Large intestine (tissue), 3 donors: ENCODE results near the gene C6orf47. TPM values are rescaled to one million over a fixed set of nuclear protein-coding genes. Genes with fewer than 3 reads are reported as not detected.

ENCODE experiments used
- DNase-seq, 2 donors: peaks; one replicate each; pipeline versions ENCODE4 v3.0.0 to v3.0.0-alpha.2; 2013
- H3K27ac ChIP-seq: one replicate; pipeline ENCODE4 v1.5.1; 2013; ENCODE audit warnings: low read length
- H3K27me3 ChIP-seq: 2 replicates; pipeline ENCODE4 v1.6.1; 2013; ENCODE audit warnings: low read length; ENCODE audit not compliant: control insufficient read depth, insufficient read depth
- H3K36me3 ChIP-seq: 2 replicates; pipeline ENCODE4 v1.6.1; 2013; ENCODE audit warnings: low read length; ENCODE audit not compliant: control insufficient read depth, insufficient read depth
- H3K4me1 ChIP-seq: one replicate; pipeline ENCODE4 v1.6.1; 2013; ENCODE audit warnings: low read length; ENCODE audit not compliant: control insufficient read depth, insufficient read depth
- H3K4me3 ChIP-seq: one replicate; pipeline ENCODE4 v1.5.1; 2013; ENCODE audit warnings: low read length
- H3K9me3 ChIP-seq: one replicate; pipeline ENCODE4 v1.6.1; 2013; ENCODE audit warnings: mild to moderate bottlenecking, low read depth, low read length, moderate library complexity; ENCODE audit not compliant: control insufficient read depth
- WGBS: methylation state at CpG from one replicate; pipeline ENCODE4 v1.1.5; 2013; ENCODE audit warnings: low lambda C conversion rate; ENCODE audit not compliant: insufficient coverage; 5-methylcytosine and 5-hydroxymethylcytosine counted together
- polyA plus RNA-seq: library from polyadenylated mRNA; unstranded; fragments of 120-200 nt; gene quantifications from one replicate; pipeline ENCODE4 v1.2.1, GENCODE V29; 2013

The C6orf47 gene
- polyA plus RNA-seq, 1 donor = 21.5 TPM

DNA sequence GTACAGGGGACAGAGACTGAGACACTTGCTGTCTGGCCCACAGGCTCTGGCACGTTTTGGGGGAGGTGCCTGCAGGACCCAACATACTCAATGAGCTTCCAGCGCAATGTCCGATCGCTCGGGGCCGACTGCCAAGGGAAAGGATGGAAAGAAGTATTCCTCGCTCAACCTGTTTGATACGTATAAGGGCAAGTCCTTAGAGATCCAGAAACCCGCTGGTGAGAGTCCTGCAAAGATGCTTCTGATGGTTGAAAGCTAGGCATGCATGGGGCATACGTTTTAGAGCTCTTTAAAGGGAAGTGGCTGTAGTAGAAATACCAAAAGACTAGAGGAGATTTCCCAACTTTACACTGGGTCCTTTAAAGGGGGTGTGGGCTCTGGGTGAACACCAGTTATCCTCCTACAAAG lies 37.9 kb downstream of the C6orf47 start:
- Histone ChIP-seq H3K27me3 (no peaks in the 10 kb centered on the region), H3K4me3 (no peak overlapping the region), H3K4me1 (peaks cover 16% of the 10 kb centered on the region), H3K9me3 (no peaks in the 10 kb centered on the region), H3K27ac (no peak overlapping the region), H3K36me3 (peaks cover 52% of the 10 kb centered on the region)
- no peak for DNase-seq
- no CpG with 5 or more reads among the region's 10 CpGs for WGBS

DNA sequence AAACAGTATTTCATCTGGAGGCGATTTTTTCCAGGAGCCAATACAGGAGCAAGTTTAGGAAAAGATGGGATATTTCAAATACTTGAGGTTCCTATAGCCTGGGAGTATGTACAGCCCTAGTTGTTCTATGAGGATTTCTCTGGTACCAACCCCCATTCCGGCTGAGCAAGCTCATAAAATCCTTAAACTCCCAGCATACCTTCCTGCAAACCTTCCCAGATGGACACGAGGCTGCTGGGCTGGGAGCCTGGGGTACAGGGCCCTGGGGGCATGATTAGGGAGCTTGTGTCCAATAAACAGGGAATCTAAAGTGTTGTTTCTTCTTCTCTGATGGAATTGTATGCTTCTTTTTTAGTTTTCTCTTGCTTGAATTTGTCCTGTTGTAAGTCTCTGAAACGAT lies 38.6 kb downstream of the C6orf47 start:
- Histone ChIP-seq H3K36me3 (peaks cover 45% of the 10 kb centered on the region), H3K4me1 (peaks cover 16% of the 10 kb centered on the region), H3K27me3 (no peaks in the 10 kb centered on the region), H3K9me3 (no peaks in the 10 kb centered on the region), H3K27ac (peak overlapping the region; percentile 95), H3K4me3 (peak overlapping the region; percentile 92)
- peak in 1 of 2 donors; percentile 31 for DNase-seq
- WGBS = 0% methylated on average over 1 of the region's 4 CpGs

DNA sequence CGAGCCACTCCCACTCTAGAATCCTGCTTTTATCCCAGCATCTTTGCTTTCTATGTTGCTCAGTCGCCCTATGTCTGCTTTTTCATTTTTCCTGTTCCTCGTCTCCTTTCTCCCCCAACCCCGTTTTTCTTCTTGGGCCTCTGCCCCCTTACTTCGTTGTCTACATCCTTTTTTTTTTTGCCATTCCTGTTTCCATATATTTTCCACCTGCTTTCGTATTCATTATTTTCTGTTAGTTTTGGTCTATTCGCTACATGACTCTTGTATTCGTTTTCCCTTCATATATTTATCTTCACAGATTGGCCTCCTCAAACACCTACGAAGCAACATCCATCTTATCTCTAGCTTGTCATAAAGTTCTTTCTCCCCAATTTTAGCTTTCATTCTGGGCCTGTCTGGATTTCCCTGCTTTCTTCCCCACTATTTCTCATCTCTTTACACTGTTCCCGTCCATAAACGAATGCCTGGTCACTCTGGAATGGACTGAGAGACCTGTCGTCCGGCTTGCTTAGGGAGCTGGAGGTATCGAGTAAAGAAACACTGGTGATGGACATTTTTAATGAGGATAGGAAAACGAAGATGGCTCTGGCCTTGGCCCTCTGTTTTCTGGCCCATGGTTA lies 39.1 kb downstream of the C6orf47 start:
- 4% methylated on average over 9 of the region's 15 CpGs for WGBS
- Histone ChIP-seq H3K36me3 (peaks cover 39% of the 10 kb centered on the region), H3K27me3 (no peaks in the 10 kb centered on the region), H3K27ac (peak overlapping the region; percentile 95), H3K9me3 (no peaks in the 10 kb centered on the region), H3K4me3 (peak overlapping the region; percentile 92), H3K4me1 (peaks cover 16% of the 10 kb centered on the region)
- DNase-seq = peak in 1 of 2 donors; percentile 28

DNA sequence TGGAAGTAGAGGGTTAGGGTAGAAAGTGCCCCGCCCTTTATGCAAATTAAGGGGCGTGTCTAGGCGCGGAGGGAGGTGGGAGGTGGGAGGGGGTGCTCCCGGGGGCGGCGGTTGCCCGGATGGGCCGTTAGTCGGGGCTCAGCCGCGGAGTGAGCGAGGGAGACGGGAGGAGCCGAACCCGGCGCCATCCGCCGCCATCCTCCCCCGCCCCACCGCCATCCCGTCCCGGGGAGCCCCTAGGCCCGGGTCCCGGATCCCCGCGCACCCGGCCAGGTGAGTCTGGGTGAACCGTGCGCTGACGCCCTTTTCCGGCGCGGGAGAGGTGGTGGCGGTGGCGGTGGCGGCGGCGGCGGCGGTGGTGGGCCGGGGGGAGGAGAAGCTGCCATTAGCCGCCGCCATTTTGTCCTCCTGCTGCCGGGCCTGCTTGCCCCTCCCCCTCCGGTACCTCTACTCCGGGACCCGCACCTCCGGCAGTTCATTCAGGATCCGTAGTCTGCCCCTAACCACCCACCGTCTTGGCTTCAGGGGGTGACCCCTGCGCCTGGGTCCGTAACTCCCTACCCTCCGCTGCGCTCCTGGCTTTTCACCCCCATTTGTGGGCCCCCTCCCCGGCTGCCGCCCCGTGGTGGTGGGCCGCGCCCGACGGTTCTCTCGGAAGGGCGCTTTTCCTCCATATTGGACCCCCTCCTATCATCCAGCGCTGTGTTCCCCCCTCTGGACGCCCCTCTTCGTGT lies 39.8 kb downstream of the C6orf47 start, which contains the start of gene PRRC2A:
Gene PRRC2A (plus strand): TSS at position 130 of the 734 bp plus-strand sequence. CDS start 2,075 bp downstream, outside the sequence.
- Histone ChIP-seq H3K4me1 (peaks cover 16% of the 10 kb centered on the region), H3K9me3 (no peaks in the 10 kb centered on the region), H3K36me3 (peaks cover 32% of the 10 kb centered on the region), H3K27ac (peak within 1 kb of the TSS; percentile 98), H3K4me3 (peak within 1 kb of the TSS; percentile 92), H3K27me3 (no peaks in the 10 kb centered on the region)
- WGBS = no CpG with 5 or more reads among the region's 67 CpGs
- peak in 1 of 2 donors; percentile 49 for DNase-seq

DNA sequence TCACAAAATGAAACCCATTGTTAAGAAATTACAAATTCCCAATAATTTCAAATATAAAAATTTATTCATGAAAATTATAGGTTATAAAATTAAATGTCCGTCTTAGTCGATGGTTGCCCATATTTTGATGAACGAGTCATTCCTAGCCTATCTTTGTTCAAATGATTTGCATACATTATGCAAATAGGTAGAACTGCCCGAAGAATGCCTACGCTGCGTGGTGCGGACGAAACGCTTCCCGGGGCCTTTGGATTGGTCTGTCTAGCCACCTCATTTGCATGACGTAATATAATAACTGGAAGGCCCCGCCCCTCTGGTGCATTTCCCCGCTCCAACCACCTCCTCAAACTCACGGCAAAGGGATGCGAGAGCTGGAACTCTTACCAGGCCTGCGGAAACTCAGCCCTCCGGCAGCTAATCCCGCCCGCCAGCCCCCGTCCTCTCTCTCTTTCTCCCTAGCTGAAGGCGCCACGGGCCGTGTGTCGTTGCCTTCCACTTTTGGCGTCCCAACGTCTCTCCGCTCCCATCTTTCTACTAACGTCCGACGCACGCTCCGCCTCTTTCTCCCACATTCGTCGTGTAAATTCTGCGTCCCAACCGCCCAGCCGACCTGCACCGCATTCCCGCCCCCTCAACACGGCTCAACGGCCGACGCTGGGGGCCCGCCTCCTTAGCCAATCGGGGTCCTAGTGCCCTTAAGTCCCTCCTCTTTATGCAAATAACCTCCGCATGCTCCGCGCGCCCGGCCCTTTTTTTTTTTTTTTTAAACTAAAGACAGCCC lies 40.6 kb downstream of the C6orf47 start:
- H3K36me3 ChIP-seq = peaks cover 25% of the 10 kb centered on the region
- peak overlapping the region; percentile 98 for H3K27ac ChIP-seq
- WGBS = no CpG with 5 or more reads among the region's 50 CpGs
- H3K9me3 ChIP-seq = no peaks in the 10 kb centered on the region
- peaks cover 22% of the 10 kb centered on the region for H3K4me1 ChIP-seq
- H3K4me3 ChIP-seq = peak overlapping the region; percentile 92
- peak; percentile 99 to 100 for DNase-seq
- no peaks in the 10 kb centered on the region for H3K27me3 ChIP-seq

DNA sequence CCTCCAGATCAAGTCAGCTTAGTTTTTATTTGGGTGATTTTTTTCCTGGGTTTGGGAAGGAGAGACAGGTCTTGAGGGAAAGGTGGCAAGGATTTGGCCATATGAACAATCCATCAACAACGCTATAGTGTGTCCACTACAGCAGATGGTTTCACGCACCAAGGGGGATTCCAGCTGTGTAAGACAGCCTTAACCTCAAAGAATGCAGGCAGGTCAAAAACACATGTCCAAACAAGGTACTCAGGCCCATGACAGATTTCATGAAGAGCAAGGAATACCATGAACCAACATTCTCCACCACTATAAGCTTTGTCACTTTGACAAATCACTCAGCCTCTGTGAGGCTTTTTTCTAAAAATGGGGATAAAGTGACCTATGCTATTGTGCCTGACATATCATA lies 43.6 kb downstream of the C6orf47 start:
- no peak overlapping the region for H3K27ac ChIP-seq
- no peaks in the 10 kb centered on the region for H3K36me3 ChIP-seq
- peaks cover 30% of the 10 kb centered on the region for H3K4me1 ChIP-seq
- no CpG with 5 or more reads among the region's 2 CpGs for WGBS
- no peaks in the 10 kb centered on the region for H3K9me3 ChIP-seq
- no peak overlapping the region for H3K4me3 ChIP-seq
- no peaks in the 10 kb centered on the region for H3K27me3 ChIP-seq
- no peak for DNase-seq

DNA sequence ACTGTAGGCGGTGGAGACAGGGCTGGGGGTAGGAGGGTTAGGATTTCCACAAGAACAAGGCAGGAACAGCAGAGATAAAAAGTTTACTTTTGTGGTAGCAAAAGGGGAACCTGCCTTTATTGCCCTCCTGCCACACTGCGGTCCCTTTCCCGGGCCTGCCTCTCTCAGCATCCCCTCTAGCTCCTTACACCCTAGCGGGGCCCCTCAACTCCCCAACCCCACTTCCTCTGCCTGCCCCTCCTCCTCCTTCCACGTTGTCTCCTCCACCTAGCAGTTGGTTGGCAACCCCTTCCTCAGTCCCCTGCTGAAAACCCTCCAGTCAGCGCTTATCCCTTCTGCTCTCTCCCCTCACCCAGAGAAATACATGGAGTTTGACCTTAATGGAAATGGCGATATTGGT lies 44.8 kb downstream of the C6orf47 start:
- WGBS = no CpG with 5 or more reads among the region's 7 CpGs
- DNase-seq = no peak
- H3K4me3 ChIP-seq = peak overlapping the region; percentile 13

DNA sequence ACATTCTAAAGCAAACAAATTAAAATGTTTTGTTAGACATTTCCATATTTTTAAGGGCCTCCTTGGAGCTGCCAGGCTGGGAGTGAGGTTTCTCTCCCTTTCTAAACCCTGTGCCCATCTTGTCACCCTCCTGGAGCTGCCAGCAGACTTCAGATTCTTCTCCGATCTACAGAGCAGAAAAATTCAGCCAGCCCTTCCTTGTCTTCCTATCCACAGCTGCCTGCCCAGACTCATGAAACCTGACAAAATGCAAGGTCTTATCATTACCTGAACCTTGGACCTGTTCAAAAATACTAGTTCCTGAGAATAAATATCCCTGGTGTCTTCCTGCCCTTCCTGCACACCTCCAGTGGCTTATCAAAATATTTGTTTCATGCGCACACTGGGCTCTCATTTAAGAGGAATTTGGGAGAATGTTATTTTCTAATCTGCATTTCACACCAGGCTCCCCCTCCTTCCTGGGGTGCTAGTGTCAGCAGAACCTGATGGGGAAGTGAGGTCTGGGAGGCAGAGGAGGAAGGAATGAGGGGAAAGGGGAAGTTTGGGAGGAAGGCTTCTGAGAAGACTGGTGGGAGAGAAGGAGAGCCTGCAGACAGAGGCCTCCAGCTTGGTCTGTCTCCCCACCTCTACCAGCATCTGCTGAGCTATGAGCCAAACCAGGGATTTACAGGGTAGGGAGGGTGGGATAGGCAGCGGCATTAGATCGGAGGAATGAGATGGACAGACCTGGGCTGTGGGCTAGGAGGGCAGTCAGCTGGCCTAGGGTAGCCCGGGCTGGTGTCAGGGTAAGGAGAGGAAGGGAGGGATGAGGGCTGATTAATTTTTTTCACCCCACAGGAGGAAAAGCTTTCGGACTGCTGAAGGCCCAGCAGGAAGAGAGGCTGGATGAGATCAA lies 45.6 kb downstream of the C6orf47 start, which contains the start of gene AIF1:
Gene AIF1 (plus strand): TSS at position 551 of the 895 bp plus-strand sequence. CDS start 96 bp downstream, at position 647.
- DNase-seq = peak; percentile 42 to 69

More for the DNA sequence above, 44.8 kb downstream of the C6orf47 start:
- H3K4me1 ChIP-seq = peaks cover 24% of the 10 kb centered on the region
- H3K36me3 ChIP-seq = no peaks in the 10 kb centered on the region
- no peaks in the 10 kb centered on the region for H3K9me3 ChIP-seq
- peak overlapping the region; percentile 77 for H3K27ac ChIP-seq
- H3K27me3 ChIP-seq = no peaks in the 10 kb centered on the region

DNA sequence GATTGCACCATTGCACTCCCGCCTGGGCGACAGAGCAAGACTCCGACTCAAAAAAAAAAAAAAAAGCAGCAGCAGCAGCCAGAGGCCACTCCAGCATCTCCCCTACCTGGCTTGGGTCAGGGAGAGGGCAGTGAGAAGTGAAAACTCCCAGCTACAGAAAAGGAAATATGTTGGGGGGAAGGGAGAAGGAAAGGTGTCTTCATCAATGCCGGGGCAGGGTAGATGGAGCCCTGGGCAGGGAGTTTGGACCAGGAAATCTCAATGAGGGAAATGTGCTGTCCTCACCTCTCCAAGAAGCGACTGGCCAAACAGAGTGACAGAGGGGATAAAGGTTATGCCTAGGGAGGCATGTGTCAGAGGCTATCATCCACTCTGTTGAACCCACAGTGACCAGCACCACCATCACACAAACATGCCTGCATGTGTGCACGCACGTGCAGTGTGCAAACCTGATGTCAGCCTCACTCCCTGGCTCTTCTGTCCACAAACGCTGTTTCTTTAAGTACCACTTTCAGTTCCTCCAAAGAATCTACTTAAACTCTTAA lies 46.4 kb downstream of the C6orf47 start:
- Histone ChIP-seq H3K36me3 (no peaks in the 10 kb centered on the region), H3K27me3 (no peaks in the 10 kb centered on the region), H3K4me3 (no peak overlapping the region), H3K4me1 (peaks cover 22% of the 10 kb centered on the region), H3K9me3 (no peaks in the 10 kb centered on the region), H3K27ac (peak overlapping the region; percentile 77)
- no CpG with 5 or more reads among the region's 8 CpGs for WGBS
- DNase-seq = peak in 1 of 2 donors; percentile 32

More for the DNA sequence above, 45.6 kb downstream of the C6orf47 start, which contains the start of gene AIF1:
- Histone ChIP-seq H3K27me3 (no peaks in the 10 kb centered on the region), H3K36me3 (no peaks in the 10 kb centered on the region), H3K4me3 (peak within 1 kb of the TSS; percentile 13), H3K9me3 (no peaks in the 10 kb centered on the region), H3K27ac (peak within 1 kb of the TSS; percentile 77), H3K4me1 (peaks cover 24% of the 10 kb centered on the region)
- 45% methylated on average over 4 of the region's 6 CpGs for WGBS
